Hepatocyte (in vitro differentiated cells): ENCODE data around the gene STRIP1.

Source experiments
- EZH2 ChIP-seq: fragments of 200-600 bp; sonication (generic); IDR thresholded peaks from 2 replicates; pipeline ENCODE4 v1.6.1; 2016; ENCODE audit warnings: antibody characterized with exemption, mild to moderate bottlenecking, borderline replicate concordance
- EZH2phosphoT487 ChIP-seq: fragments of 200-600 bp; sonication (generic); IDR thresholded peaks from one replicate; pipeline ENCODE4 v1.6.1; 2018; ENCODE audit warnings: antibody characterized with exemption, mild to moderate bottlenecking, low read depth, moderate library complexity; ENCODE audit not compliant: unreplicated experiment, severe bottlenecking
- TF ChIP-seq, protein P1 (sequence below): fragments of 200-600 bp; sonication (generic); IDR thresholded peaks from 2 replicates; pipeline ENCODE4 v1.5.1; 2016; ENCODE audit warnings: antibody characterized with exemption, mild to moderate bottlenecking; ENCODE audit not compliant: poor library complexity

GRCh38 chr1:110089561-110090275 lies 55.3 kb downstream of the STRIP1 start:
- TF ChIP-seq EZH2phosphoT487 (no peak), EZH2 (no peak)
- TF ChIP-seq, protein P1, sequence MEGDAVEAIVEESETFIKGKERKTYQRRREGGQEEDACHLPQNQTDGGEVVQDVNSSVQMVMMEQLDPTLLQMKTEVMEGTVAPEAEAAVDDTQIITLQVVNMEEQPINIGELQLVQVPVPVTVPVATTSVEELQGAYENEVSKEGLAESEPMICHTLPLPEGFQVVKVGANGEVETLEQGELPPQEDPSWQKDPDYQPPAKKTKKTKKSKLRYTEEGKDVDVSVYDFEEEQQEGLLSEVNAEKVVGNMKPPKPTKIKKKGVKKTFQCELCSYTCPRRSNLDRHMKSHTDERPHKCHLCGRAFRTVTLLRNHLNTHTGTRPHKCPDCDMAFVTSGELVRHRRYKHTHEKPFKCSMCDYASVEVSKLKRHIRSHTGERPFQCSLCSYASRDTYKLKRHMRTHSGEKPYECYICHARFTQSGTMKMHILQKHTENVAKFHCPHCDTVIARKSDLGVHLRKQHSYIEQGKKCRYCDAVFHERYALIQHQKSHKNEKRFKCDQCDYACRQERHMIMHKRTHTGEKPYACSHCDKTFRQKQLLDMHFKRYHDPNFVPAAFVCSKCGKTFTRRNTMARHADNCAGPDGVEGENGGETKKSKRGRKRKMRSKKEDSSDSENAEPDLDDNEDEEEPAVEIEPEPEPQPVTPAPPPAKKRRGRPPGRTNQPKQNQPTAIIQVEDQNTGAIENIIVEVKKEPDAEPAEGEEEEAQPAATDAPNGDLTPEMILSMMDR: no peak
